ENCODE measurements around the gene CES4A.

Gene CES4A

GRCh38 chr16:67052399-67052798 lies 64.0 kb downstream of the CES4A start:
- Histone ChIP-seq H3K4me1 (ENCODE audit: insufficient read depth, low read length, severe bottlenecking) (peaks cover 31% of the 10 kb centered on the region), H3K27me3 (ENCODE audit: insufficient read depth, low read length) (no peaks in the 10 kb centered on the region), H3F3A (ENCODE audit: insufficient read depth, low read length) (no peaks in the 10 kb centered on the region), H3K27ac (ENCODE audit: low read depth, low read length, poor library complexity, severe bottlenecking) (peak overlapping the region; percentile 66), H3K9me3 (ENCODE audit: low read length) (no peaks in the 10 kb centered on the region), H3K79me2 (ENCODE audit: insufficient read depth, low read length) (peaks cover 16% of the 10 kb centered on the region), H4K20me1 (ENCODE audit: insufficient read depth, low read length) (no peaks in the 10 kb centered on the region), H3K36me3 (ENCODE audit: insufficient read depth, low read length) (no peaks in the 10 kb centered on the region), H2AFZ (ENCODE audit: low read length) (no peak overlapping the region), H3K9ac (ENCODE audit: low read length) (no peak overlapping the region; the same call in 1 of the 2 replicates), H3K4me2 (ENCODE audit: low read length) (peak overlapping the region; percentile 65; the same call in 1 of the 2 replicates), H3K4me3 (ENCODE audit: low read depth, low read length, poor library complexity, severe bottlenecking) (no peak overlapping the region), H3K9me2 (ENCODE audit: low read depth, low read length) (no peaks in the 10 kb centered on the region)
- TF ChIP-seq EZH2 (IDR thresholded peaks at IDR 0.05; ENCODE audit: borderline replicate concordance, low read length) (no peak), CTCF (IDR thresholded peaks at IDR 0.05; ENCODE audit: low read length) (no peak)

GRCh38 chr16:67053767-67054334 lies 65.5 kb downstream of the CES4A start:
- no peaks in the 10 kb centered on the region for H4K20me1 ChIP-seq (ENCODE audit: insufficient read depth, low read length)
- peak overlapping the region; percentile 20; the same call in 1 of the 2 replicates for H3K9ac ChIP-seq (ENCODE audit: low read length)
- peak overlapping the region; percentile 65 for H3K4me2 ChIP-seq (ENCODE audit: low read length)
- peak overlapping the region; percentile 66 for H3K27ac ChIP-seq (ENCODE audit: low read depth, low read length, poor library complexity, severe bottlenecking)
- H3K27me3 ChIP-seq (ENCODE audit: insufficient read depth, low read length) = no peaks in the 10 kb centered on the region
- no peaks in the 10 kb centered on the region for H3K36me3 ChIP-seq (ENCODE audit: insufficient read depth, low read length)
- TF ChIP-seq EZH2 (IDR thresholded peaks at IDR 0.05; ENCODE audit: borderline replicate concordance, low read length) (no peak), CTCF (IDR thresholded peaks at IDR 0.05; ENCODE audit: low read length) (no peak)
- H3K9me2 ChIP-seq (ENCODE audit: low read depth, low read length) = no peaks in the 10 kb centered on the region
- peaks cover 20% of the 10 kb centered on the region for H3K79me2 ChIP-seq (ENCODE audit: insufficient read depth, low read length)
- no peaks in the 10 kb centered on the region for H3K9me3 ChIP-seq (ENCODE audit: low read length)
- H3F3A ChIP-seq (ENCODE audit: insufficient read depth, low read length) = no peaks in the 10 kb centered on the region
- no peak overlapping the region for H2AFZ ChIP-seq (ENCODE audit: low read length)
- peak overlapping the region; percentile 45 for H3K4me3 ChIP-seq (ENCODE audit: low read depth, low read length, poor library complexity, severe bottlenecking)
- H3K4me1 ChIP-seq (ENCODE audit: insufficient read depth, low read length, severe bottlenecking) = peaks cover 31% of the 10 kb centered on the region

GRCh38 chr16:67054901-67055300 lies 66.5 kb downstream of the CES4A start:
- Histone ChIP-seq H3K4me1 (ENCODE audit: insufficient read depth, low read length, severe bottlenecking) (peaks cover 31% of the 10 kb centered on the region), H3K9ac (ENCODE audit: low read length) (no peak overlapping the region), H3K4me2 (ENCODE audit: low read length) (peak overlapping the region; percentile 65), H3K79me2 (ENCODE audit: insufficient read depth, low read length) (peaks cover 20% of the 10 kb centered on the region), H3K9me2 (ENCODE audit: low read depth, low read length) (no peaks in the 10 kb centered on the region), H3K27me3 (ENCODE audit: insufficient read depth, low read length) (no peaks in the 10 kb centered on the region), H2AFZ (ENCODE audit: low read length) (no peak overlapping the region), H4K20me1 (ENCODE audit: insufficient read depth, low read length) (no peaks in the 10 kb centered on the region), H3K4me3 (ENCODE audit: low read depth, low read length, poor library complexity, severe bottlenecking) (peak overlapping the region; percentile 45), H3K9me3 (ENCODE audit: low read length) (no peaks in the 10 kb centered on the region), H3F3A (ENCODE audit: insufficient read depth, low read length) (no peaks in the 10 kb centered on the region), H3K27ac (ENCODE audit: low read depth, low read length, poor library complexity, severe bottlenecking) (peak overlapping the region; percentile 66), H3K36me3 (ENCODE audit: insufficient read depth, low read length) (no peaks in the 10 kb centered on the region; the same call in 1 of the 2 replicates)
- no peak for TF ChIP-seq EZH2 (IDR thresholded peaks at IDR 0.05; ENCODE audit: borderline replicate concordance, low read length)
- TF ChIP-seq CTCF (IDR thresholded peaks at IDR 0.05; ENCODE audit: low read length) = no peak
